Activated naive CD8-positive, alpha-beta T cell treated with anti-CD3 and anti-CD28 coated beads for 36 hours (primary cell): ENCODE data around the gene MDN1. TPM values are rescaled to one million over a fixed set of nuclear protein-coding genes. Genes with fewer than 3 reads are reported as not detected.
"Not testable (repeated sequence)": the region's sequence is repeated elsewhere in the genome, so short reads cannot be mapped to it uniquely, and the experiment has no call there.

Experiments used
- DNase-seq: peaks from one replicate; pipeline ENCODE4 v3.0.0; 2021
- H3K27ac Mint-ChIP-seq: one replicate; pipeline ENCODE4 v1.8.0; 2022; ENCODE audit warnings: mild to moderate bottlenecking, moderate library complexity, mixed read lengths
- H3K27me3 Mint-ChIP-seq: one replicate; pipeline ENCODE4 v1.8.0; 2022; ENCODE audit warnings: mild to moderate bottlenecking, mixed read lengths
- H3K36me3 Mint-ChIP-seq: one replicate; pipeline ENCODE4 v1.8.0; 2021; ENCODE audit warnings: mild to moderate bottlenecking, mixed read lengths
- H3K4me1 Mint-ChIP-seq: one replicate; pipeline ENCODE4 v1.8.0; 2021; ENCODE audit warnings: mixed read lengths
- H3K4me3 Mint-ChIP-seq: one replicate; pipeline ENCODE4 v1.8.0; 2022; ENCODE audit warnings: mild to moderate bottlenecking, moderate library complexity, mixed read lengths
- H3K9me3 Mint-ChIP-seq: one replicate; pipeline ENCODE4 v1.8.0; 2022; ENCODE audit warnings: mixed read lengths
- total RNA-seq, 2 experiments: library from RNA; stranded (reverse); gene quantifications; one replicate each; pipeline ENCODE4 v1.2.3, GENCODE V29; 2021

Gene MDN1
- total RNA-seq, 2 experiments from 2014 or later: 64.4 to 66.8 TPM

DNA sequence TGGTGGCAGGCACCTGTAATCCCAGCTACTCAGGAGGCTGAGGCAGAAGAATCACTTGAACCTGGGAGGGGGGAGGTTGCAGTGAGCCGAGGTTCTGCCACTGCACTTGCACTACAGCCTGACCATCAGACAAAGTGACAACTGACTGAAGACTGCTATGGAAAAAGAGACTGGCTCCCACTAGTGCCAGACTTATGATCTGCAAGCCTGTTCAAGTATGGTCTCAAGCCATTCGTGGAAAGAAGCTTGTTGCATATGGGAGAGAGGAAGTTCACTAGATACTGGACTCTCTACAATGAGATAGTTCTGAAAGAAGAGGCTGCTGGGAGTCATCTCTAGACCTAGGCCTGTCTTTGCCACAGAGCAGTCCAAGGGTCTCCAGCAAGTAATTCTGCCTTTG, 26.7 kb downstream of the MDN1 start:
- Mint-ChIP-seq H3K27me3 (no peaks in the 10 kb centered on the region), H3K9me3 (no peaks in the 10 kb centered on the region), H3K27ac (peak overlapping the region; percentile 84), H3K4me1 (peaks cover 31% of the 10 kb centered on the region), H3K36me3 (peaks cover 57% of the 10 kb centered on the region), H3K4me3 (no peak overlapping the region)
- peak; percentile 12 for DNase-seq

DNA sequence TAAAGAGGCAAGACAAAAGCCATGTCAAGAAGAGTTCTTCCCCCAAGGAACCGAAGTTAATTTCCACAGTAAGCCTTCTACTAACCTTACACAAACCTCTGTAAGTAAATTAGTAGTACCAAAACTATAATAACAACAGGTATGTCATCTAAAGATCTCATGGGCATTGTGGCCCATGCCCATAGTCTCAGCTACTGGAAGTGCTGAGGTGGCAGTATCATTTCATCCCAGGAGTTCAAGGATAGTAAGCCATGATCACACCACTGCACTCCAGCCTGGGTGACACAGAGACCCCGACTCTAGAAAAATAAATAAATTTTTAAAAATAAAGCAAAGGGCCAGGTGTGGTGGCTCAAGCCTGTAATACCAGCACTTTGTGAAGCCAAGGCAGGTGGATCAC, 29.2 kb downstream of the MDN1 start:
- Mint-ChIP-seq H3K4me3 (no peak overlapping the region), H3K4me1 (peaks cover 28% of the 10 kb centered on the region), H3K9me3 (no peaks in the 10 kb centered on the region), H3K36me3 (peaks cover 58% of the 10 kb centered on the region), H3K27ac (no peak overlapping the region), H3K27me3 (no peaks in the 10 kb centered on the region)
- DNase-seq: no peak

DNA sequence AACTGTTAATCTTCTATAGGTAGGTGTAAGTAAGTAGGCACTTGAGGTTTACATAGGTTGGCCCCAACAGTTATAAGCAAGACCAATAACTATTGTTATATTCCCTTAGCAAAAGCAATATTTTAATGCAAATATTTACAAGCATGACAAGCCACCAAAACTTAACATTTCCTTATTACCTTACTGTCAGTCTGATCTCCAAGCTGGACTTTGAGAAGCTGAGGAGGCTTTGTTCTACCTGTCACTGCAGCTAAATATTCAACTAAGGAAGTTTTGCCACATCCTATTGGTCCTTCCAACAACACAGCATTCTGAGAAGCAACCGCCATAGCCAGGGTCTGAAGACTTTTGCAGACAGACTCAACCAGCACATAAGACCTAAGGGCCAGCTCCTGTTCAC, 29.6 kb downstream of the MDN1 start:
- Mint-ChIP-seq H3K27me3 (no peaks in the 10 kb centered on the region), H3K9me3 (no peaks in the 10 kb centered on the region), H3K27ac (no peak overlapping the region), H3K4me3 (no peak overlapping the region), H3K4me1 (peaks cover 23% of the 10 kb centered on the region), H3K36me3 (peaks cover 59% of the 10 kb centered on the region)
- no peak for DNase-seq

DNA sequence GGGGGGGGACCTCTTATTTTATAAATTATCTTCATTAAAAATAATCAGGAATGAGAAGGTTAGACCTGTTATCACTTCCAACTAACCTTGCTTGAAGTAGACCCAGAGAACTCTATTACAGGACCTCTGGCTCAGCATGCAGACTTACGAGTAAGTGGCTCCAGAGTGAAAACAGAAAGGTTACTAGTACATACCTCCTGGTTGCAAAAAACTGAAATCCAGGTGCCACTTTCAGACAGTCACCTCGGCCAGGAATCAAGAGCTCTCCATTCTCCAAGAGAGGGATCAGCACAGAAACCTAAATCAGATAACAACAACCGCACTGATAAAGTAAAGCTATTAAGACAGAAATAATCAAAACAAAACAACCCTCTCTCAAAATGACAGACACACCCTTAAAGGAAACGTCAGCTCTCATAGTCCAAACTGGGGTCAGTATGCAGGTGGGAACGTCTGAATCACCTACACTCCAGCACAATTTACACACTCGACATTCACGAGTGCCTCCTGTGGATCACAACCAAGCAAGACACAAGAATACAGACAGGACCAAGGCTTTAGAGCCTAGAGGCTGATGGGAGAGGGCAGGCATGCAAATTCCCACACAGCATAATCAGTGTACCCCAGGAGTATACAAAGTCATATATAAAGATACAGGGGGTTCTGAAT, 31.8 kb downstream of the MDN1 start:
- DNase-seq: no peak
- H3K9me3 Mint-ChIP-seq: no peaks in the 10 kb centered on the region
- H3K27me3 Mint-ChIP-seq: no peaks in the 10 kb centered on the region
- no peak overlapping the region for H3K4me3 Mint-ChIP-seq
- H3K4me1 Mint-ChIP-seq: peaks cover 1% of the 10 kb centered on the region
- no peak overlapping the region for H3K27ac Mint-ChIP-seq
- peaks cover 55% of the 10 kb centered on the region for H3K36me3 Mint-ChIP-seq

DNA sequence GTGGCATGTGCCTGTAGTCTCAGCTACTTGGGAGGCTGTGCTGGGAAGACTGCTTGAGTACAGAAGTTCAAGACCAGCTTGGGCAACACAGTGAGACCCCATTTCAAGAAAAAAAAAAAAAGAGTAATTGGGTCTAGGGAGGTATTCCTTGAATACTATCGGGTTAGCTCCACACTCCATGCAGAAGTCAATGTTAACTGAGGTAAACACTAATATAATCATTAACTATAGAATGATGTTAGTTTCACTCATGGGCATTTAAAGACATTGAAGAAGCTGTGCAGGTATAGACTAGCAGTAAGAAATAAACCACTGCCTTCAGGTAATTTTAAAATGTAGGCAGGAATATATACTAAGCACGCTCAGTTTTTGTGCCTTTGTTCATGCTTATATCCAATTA, 32.6 kb downstream of the MDN1 start:
- Mint-ChIP-seq H3K27ac (no peak overlapping the region), H3K4me3 (no peak overlapping the region), H3K27me3 (no peaks in the 10 kb centered on the region), H3K4me1 (no peaks in the 10 kb centered on the region), H3K36me3 (peaks cover 49% of the 10 kb centered on the region), H3K9me3 (no peaks in the 10 kb centered on the region)
- DNase-seq: no peak

DNA sequence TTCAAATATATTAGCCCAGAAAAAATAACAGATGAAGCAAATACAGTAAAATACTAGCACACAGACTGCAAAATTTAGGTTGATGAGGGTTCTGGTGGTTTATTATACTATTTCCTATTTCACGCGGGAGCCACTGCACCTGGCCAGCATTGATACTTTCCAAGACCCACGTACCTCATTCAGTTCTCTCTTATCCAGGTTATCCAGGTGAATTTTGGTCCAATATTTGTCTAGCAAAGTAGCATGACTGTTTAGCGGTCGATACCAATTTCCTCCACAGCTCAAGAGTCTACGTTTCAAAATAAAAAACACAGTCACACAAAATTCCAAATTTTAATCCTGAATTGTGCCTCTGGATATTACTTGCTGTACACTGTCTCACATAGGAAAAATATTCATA, 34.8 kb downstream of the MDN1 start:
- no peaks in the 10 kb centered on the region for H3K4me1 Mint-ChIP-seq
- no peaks in the 10 kb centered on the region for H3K9me3 Mint-ChIP-seq
- H3K27me3 Mint-ChIP-seq: no peaks in the 10 kb centered on the region
- H3K36me3 Mint-ChIP-seq: peaks cover 59% of the 10 kb centered on the region
- DNase-seq: no peak
- no peak overlapping the region for H3K27ac Mint-ChIP-seq
- no peak overlapping the region for H3K4me3 Mint-ChIP-seq

DNA sequence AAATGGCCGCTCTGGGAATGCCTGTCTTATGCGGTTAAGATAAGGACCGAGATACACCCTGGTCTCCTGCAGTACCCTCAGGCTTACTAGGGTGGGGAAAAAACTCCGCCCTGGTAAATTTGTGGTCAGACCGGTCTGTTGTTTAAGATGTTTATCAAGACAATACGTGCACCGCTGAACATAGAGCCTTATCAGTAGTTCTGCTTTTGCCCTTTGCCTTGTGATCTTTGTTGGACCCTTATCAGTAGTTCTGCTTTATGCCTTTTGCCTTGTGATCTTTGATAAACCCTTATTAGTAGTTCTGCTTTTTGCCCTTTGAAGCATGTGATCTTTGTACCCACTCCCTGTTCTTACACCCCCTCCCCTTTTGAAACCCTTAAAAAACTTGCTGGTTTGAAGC, 36.3 kb downstream of the MDN1 start:
- H3K27me3 Mint-ChIP-seq, H3K27ac Mint-ChIP-seq, H3K9me3 Mint-ChIP-seq, H3K4me3 Mint-ChIP-seq, H3K4me1 Mint-ChIP-seq, DNase-seq: not testable (repeated sequence)
- peaks cover 55% of the 10 kb centered on the region for H3K36me3 Mint-ChIP-seq

DNA sequence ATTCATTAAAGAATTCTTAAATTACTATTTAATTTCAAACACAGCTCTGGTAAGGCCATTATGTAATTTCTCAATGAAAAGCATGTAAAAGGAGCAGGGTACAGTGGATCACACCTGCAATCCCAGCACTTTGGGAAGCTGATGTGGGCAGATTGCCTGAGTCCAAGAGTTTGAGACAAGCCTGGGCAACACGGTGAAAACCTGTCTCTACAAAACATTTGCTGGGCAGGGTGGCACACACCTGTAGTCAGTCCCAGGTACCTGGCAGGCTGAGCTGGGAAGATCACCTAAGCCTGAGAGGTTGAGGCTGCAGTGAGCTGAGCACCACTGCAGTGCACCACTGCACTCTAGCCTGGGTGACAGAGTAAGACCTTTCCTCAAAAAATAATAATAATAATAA, 37.4 kb downstream of the MDN1 start:
- no peak overlapping the region for H3K4me3 Mint-ChIP-seq
- no peaks in the 10 kb centered on the region for H3K27me3 Mint-ChIP-seq
- no peak for DNase-seq
- H3K9me3 Mint-ChIP-seq: no peaks in the 10 kb centered on the region
- peaks cover 54% of the 10 kb centered on the region for H3K36me3 Mint-ChIP-seq
- H3K4me1 Mint-ChIP-seq: no peaks in the 10 kb centered on the region
- H3K27ac Mint-ChIP-seq: no peak overlapping the region

DNA sequence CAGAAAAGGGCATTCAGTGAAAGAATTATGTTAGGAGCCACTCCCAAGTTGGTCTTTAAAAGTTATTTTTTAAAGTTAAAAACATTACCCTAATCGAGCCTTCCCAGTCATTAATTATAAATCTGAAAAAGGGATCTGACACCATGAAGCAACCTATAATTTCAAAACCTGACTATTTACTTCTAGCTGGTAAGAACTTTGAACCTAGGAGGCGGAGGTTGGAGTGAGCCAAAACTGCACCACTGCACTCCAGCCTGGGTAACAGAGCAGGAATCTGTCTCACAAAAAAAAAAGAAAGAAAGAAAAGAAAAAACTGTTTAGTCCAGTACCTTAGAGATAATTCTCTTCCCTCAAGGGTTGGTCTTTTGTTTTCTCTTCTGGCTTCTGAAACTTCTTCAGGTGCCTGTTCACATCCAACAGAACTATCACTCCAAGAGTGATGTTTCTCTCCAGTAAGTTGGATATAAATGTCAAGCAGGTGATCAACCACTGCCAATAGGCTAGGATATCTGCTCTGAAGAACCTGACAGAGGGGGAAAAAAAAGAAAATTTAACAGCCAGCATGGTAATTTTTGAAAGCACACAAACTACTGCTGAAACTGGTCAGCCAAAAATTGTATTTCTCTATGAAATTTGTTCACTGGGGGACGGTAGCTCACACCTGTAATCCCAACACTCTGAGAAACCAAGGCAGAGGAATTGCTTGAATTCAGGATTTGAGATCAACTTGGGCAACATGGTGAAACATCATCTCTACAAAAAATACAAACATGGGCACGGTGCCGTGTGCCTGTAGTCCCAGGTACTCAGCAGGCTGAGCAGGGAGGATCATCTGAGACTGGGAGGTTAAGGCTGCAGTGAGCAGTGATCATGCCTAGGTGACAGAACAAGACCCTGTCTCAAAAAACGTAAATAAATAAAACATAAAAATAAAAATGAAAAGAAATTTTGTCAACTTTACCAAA, 38.2 kb downstream of the MDN1 start:
- Mint-ChIP-seq H3K27me3 (no peaks in the 10 kb centered on the region), H3K4me1 (no peaks in the 10 kb centered on the region), H3K27ac (no peak overlapping the region), H3K4me3 (no peak overlapping the region), H3K36me3 (peaks cover 54% of the 10 kb centered on the region), H3K9me3 (no peaks in the 10 kb centered on the region)
- DNase-seq: no peak

DNA sequence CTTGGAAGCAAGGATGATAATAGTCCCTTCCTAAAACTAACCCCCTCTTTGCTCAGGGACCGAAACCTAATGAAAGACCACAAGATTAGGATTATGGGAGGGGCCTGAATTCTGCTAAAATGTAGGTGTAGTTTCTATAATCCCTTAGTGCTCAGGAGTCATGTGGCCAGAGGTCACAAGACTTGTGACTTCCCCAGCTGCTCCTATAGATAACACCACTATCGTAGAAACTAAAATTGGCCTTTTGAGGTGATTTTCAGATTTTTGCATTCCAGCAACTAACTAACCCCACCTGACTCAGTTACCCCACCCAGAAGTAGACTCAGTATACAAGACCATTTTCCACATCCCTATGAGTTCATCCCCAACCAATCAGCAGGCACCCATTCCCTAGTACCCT, 42.1 kb downstream of the MDN1 start:
- no peaks in the 10 kb centered on the region for H3K4me1 Mint-ChIP-seq
- DNase-seq: no peak
- peaks cover 39% of the 10 kb centered on the region for H3K36me3 Mint-ChIP-seq
- H3K27ac Mint-ChIP-seq: no peak overlapping the region
- H3K27me3 Mint-ChIP-seq: no peaks in the 10 kb centered on the region
- H3K4me3 Mint-ChIP-seq: no peak overlapping the region
- no peaks in the 10 kb centered on the region for H3K9me3 Mint-ChIP-seq

DNA sequence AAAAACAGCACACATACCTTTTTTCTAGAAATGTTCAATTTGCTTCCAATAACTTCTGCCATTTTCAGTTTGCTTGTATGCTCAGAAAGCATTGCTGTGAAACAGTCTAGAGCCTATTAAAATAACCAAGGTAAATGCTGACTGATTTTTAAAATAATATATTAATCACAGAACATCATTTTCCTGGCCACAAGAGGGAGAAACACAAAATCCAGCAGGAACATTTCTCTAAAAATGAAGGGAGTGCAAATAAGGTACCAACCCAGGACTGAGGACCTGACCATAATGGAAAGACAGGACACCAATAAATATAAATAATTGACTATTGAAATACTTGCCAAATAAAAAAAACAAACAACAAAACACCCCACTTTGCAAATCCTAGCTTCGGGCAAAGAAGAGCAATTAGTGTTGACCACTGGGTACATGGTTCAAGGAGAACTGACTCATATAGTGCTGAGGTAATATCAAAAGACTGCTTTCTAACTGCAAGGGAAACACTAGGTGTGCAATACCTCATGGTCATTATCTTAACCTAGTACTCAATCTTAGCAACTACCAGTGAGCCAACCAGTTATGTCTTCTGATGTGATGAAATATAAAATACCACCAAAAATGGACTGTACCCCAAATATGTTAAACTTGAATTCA, 42.9 kb downstream of the MDN1 start:
- H3K27me3 Mint-ChIP-seq: no peaks in the 10 kb centered on the region
- no peak for DNase-seq
- H3K27ac Mint-ChIP-seq: no peak overlapping the region
- no peaks in the 10 kb centered on the region for H3K9me3 Mint-ChIP-seq
- no peaks in the 10 kb centered on the region for H3K4me1 Mint-ChIP-seq
- H3K36me3 Mint-ChIP-seq: peaks cover 41% of the 10 kb centered on the region
- H3K4me3 Mint-ChIP-seq: no peak overlapping the region

DNA sequence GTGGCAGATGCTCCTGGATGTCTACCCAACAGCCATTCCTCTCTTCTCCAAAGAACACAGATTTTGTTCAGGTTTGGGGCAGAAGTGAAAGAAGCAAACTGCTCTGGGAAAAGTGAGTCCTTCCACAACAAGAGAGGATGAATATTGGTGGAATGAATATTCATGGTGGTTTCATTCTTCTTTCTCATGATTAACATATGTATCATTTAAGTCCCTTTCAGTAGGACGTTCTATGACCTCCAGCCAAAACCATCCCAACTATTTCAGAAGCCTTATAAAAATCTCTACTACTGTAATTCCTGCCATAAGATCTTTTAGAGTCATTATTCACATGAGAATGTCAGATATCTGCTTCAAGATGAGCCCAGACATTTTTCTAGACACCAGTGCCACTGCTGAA, 44.4 kb downstream of the MDN1 start:
- H3K9me3 Mint-ChIP-seq: no peaks in the 10 kb centered on the region
- no peak overlapping the region for H3K4me3 Mint-ChIP-seq
- no peak overlapping the region for H3K27ac Mint-ChIP-seq
- H3K4me1 Mint-ChIP-seq: no peaks in the 10 kb centered on the region
- H3K27me3 Mint-ChIP-seq: no peaks in the 10 kb centered on the region
- peaks cover 41% of the 10 kb centered on the region for H3K36me3 Mint-ChIP-seq
- no peak for DNase-seq

DNA sequence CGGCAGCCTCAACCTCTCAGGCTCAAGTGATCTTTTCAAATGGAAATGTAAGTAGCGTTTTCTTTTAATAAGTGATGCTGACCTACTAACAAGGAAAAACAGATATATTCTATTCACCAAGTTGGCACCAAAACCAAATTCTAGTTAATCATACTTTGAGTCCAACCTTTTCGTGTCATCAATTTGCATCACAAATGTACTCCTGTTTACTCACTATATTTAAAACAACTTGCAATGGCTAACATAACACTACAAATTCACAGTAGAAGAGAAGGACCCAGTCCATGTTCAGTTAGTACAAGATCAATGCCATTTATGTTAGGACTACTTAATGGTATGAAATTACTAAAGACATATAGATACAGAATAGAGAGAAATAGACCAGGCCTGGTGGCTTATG, 50.0 kb downstream of the MDN1 start:
- DNase-seq: no peak
- Mint-ChIP-seq H3K9me3 (no peaks in the 10 kb centered on the region), H3K36me3 (peaks cover 32% of the 10 kb centered on the region), H3K4me1 (no peaks in the 10 kb centered on the region), H3K27me3 (no peaks in the 10 kb centered on the region), H3K4me3 (no peak overlapping the region), H3K27ac (no peak overlapping the region)

DNA sequence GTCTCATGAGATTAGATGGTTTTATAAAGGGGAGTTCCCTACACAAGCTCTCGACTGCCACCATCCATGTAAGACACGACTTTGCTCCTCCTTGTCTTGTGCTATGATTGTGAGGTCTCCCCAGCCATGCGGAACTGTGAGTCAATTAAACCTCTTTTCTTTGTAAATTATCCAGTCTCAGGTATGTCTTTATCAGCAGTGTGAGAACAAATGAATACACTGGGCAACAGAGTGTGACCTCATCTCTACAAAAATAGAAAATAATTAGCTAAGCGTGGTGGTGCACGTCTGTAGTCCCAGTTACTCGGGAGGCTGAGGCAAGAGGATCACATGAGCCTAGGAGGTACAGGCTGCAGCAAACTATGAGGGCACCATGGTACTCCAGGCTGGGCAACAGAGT, 51.3 kb downstream of the MDN1 start:
- Mint-ChIP-seq H3K4me1 (no peaks in the 10 kb centered on the region), H3K4me3 (no peak overlapping the region), H3K9me3 (no peaks in the 10 kb centered on the region), H3K27ac (no peak overlapping the region), H3K27me3 (no peaks in the 10 kb centered on the region), H3K36me3 (peaks cover 32% of the 10 kb centered on the region)
- DNase-seq: no peak

DNA sequence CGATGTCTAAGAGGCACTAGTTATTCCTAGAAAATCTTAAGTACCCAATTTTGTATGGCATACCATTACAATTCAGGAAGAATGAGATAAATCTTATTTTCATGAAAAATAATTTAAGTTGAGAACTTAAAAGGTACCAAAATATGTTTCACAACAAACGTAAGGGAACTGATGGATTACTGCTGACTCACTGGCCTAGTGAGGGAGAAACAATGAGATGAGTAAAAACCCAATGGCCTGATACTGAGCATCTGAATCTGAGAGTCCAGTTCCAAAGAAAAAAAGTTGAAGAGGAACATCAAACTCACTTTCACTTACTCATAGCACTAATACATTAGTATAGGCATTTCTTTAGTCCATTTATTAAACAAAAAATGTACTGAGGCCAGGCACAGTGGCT, 56.0 kb downstream of the MDN1 start:
- H3K4me1 Mint-ChIP-seq: no peaks in the 10 kb centered on the region
- no peak overlapping the region for H3K4me3 Mint-ChIP-seq
- peaks cover 30% of the 10 kb centered on the region for H3K36me3 Mint-ChIP-seq
- H3K9me3 Mint-ChIP-seq: no peaks in the 10 kb centered on the region
- H3K27me3 Mint-ChIP-seq: no peaks in the 10 kb centered on the region
- no peak for DNase-seq
- no peak overlapping the region for H3K27ac Mint-ChIP-seq
